HepG2 (cell line): ENCODE data around the gene SETD2. TPM values are rescaled to one million over a fixed set of nuclear protein-coding genes. Genes with fewer than 3 reads are reported as not detected.

ENCODE experiments used
- AKAP8 ChIP-seq: sonication (generic); formaldehyde crosslinking; IDR thresholded peaks from 2 replicates; pipeline ENCODE4 v1.5.1; 2020; ENCODE audit warnings: mild to moderate bottlenecking, missing genetic modification reagents
- EZH2 ChIP-seq: conservative IDR thresholded peaks from 2 replicates; pipeline ENCODE4 v1.6.1; 2012; ENCODE audit warnings: mild to moderate bottlenecking, low read depth, low read length, moderate library complexity
- HNRNPH1 ChIP-seq: fragments of 200-400 bp; formaldehyde crosslinking; optimal IDR thresholded peaks from 2 replicates; pipeline ENCODE3; 2017; ENCODE audit warnings: mild to moderate bottlenecking, low read depth, low read length
- MXI1 ChIP-seq: IDR thresholded peaks from 3 replicates; pipeline ENCODE4 v1.6.1; 2012; ENCODE audit warnings: low read depth, low read length, inconsistent platforms, borderline replicate concordance
- PAX8 ChIP-seq: sonication (generic); formaldehyde crosslinking; IDR thresholded peaks from 2 replicates; pipeline ENCODE4 v1.8.0; 2022; ENCODE audit warnings: mild to moderate bottlenecking, missing genetic modification reagents, borderline replicate concordance
- RFX5 ChIP-seq: IDR thresholded peaks from 2 replicates; pipeline ENCODE4 v1.6.1; 2011; ENCODE audit warnings: low read depth, low read length, improper control_type of control experiment
- ZBTB7B ChIP-seq: sonication (generic); formaldehyde crosslinking; IDR thresholded peaks from 2 replicates; pipeline ENCODE4 v1.4.0; 2020; ENCODE audit warnings: missing genetic modification reagents
- ZFP37 ChIP-seq: sonication (generic); formaldehyde crosslinking; IDR thresholded peaks from 2 replicates; pipeline ENCODE4 v1.4.0; 2020; ENCODE audit warnings: missing genetic modification reagents, borderline replicate concordance
- ZNF124 ChIP-seq: sonication (generic); formaldehyde crosslinking; IDR thresholded peaks from 2 replicates; pipeline ENCODE4 v1.4.0; 2020; ENCODE audit warnings: missing genetic modification reagents
- ZNF136 ChIP-seq: sonication (generic); formaldehyde crosslinking; IDR thresholded peaks from 2 replicates; pipeline ENCODE4 v1.8.1; 2022; ENCODE audit warnings: low read depth, mild to moderate bottlenecking, moderate library complexity, missing genetic modification reagents
- ZNF33B ChIP-seq: sonication (generic); formaldehyde crosslinking; IDR thresholded peaks from 2 replicates; pipeline ENCODE4 v1.5.1; 2020; ENCODE audit warnings: mild to moderate bottlenecking, missing genetic modification reagents
- ZNF619 ChIP-seq: sonication (generic); formaldehyde crosslinking; IDR thresholded peaks from 2 replicates; pipeline ENCODE4 v1.4.0; 2020; ENCODE audit warnings: mild to moderate bottlenecking, missing genetic modification reagents
- polyA plus RNA-seq, 8 experiments: library from polyadenylated mRNA; depleted of rRNA in 3 of 8; stranded (reverse) in 7 of 8; unstranded in 1 of 8; fragments of >200 nt; fragmentation: Illumina TruSeq in 4 of 8; extraction: Trizol in 4 of 8; gene quantifications; 2 replicates each; pipeline versions ENCODE4 v1.2.1 to v1.2.3, GENCODE V29; 2011 to 2016; ENCODE audit warnings: low read depth in 4 of 8, missing spikeins in 1 of 8, mixed read lengths in 1 of 8; ENCODE audit not compliant: insufficient read depth in 1 of 8
- total RNA-seq, 5 experiments: library from RNA; depleted of rRNA; stranded (reverse); fragments of >200 nt; fragmentation: Illumina TruSeq; extraction: Trizol; gene quantifications; 2 replicates each; pipeline ENCODE4 v1.2.3, GENCODE V29; 2016; ENCODE audit warnings: low read depth in 1 of 5
- TF ChIP-seq, protein P1 (sequence below): sonication (generic); formaldehyde crosslinking; IDR thresholded peaks from 2 replicates; pipeline ENCODE4 v1.8.1; 2023; ENCODE audit warnings: missing genetic modification reagents, mild to moderate bottlenecking, borderline replicate concordance
- TF ChIP-seq, protein P2 (sequence below): sonication (generic); formaldehyde crosslinking; IDR thresholded peaks from 2 replicates; pipeline ENCODE4 v1.8.1; 2023; ENCODE audit warnings: mild to moderate bottlenecking, moderate library complexity, missing genetic modification reagents
- TF ChIP-seq, protein P3 (sequence below): sonication (generic); formaldehyde crosslinking; IDR thresholded peaks from 2 replicates; pipeline ENCODE4 v1.8.0; 2022; ENCODE audit warnings: mild to moderate bottlenecking, missing genetic modification reagents, moderate library complexity
- TF ChIP-seq, protein P4 (sequence below): IDR thresholded peaks from 2 replicates; pipeline ENCODE4 v1.4.0; 2020; ENCODE audit warnings: mild to moderate bottlenecking, missing genetic modification reagents
- TF ChIP-seq, protein P5 (sequence below): sonication (generic); formaldehyde crosslinking; IDR thresholded peaks from 2 replicates; pipeline ENCODE4 v1.4.0; 2020; ENCODE audit warnings: mild to moderate bottlenecking, missing genetic modification reagents, borderline replicate concordance

The SETD2 gene
- total and polyA plus RNA-seq, 2 of the 13 experiments (the other 11 are each of a cell fraction or from before 2014, with no cell fraction given) = 14.2 to 24.2 TPM

DNA sequence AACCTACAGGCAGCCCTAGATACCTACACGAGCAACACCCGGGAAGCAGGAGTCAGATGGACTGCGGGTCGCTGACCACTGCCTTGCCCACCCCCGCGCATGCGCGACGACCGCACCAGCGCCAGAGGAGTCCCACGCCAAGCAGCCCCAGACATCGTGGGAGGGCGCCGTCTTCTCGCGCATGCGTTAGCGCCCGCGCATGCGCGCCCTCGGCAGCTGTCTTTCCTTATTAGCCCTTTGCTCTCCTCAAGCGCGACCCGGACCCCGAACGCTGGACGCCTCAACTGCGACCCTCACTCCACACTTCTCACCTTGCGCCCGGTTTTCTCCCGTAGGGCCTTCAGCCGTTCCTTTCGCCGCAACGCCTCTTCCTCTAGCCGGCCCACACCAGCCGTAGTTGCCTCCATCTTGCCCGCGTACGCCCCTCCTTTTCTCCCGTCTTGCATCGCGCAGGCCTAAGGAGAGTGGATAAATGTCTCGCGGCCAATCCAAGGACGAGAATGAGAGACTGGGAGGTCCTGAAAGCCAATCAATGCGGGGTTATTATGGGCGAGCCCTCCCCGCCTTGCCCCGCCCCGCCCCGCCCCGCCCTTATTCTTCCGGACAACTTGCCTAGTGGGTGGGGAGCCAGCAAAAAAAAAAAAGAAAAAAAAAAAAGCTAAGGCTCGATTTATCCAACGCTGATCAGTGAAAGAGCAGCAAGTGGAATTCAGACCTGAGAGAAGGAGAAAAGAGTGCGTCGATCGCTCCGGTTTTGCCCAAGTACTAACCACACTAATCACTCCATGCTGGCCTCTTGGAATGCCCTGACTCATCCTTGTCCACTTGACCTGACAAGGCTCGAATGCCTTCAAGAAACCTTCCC lies 187.4 kb downstream of the SETD2 start, which contains the start of gene CCDC12 (continued):
- TF ChIP-seq ZFP37 (CRISPR knock-in tag) = no peak
- TF ChIP-seq, protein P1, sequence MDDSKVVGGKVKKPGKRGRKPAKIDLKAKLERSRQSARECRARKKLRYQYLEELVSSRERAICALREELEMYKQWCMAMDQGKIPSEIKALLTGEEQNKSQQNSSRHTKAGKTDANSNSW = no peak
- TF ChIP-seq EZH2 = no peak
- no peak for TF ChIP-seq RFX5
- TF ChIP-seq ZNF33B (CRISPR knock-in tag) = no peak; the same call in 1 of the 2 replicates
- peak; percentile 87 for TF ChIP-seq HNRNPH1
- TF ChIP-seq, protein P2, sequence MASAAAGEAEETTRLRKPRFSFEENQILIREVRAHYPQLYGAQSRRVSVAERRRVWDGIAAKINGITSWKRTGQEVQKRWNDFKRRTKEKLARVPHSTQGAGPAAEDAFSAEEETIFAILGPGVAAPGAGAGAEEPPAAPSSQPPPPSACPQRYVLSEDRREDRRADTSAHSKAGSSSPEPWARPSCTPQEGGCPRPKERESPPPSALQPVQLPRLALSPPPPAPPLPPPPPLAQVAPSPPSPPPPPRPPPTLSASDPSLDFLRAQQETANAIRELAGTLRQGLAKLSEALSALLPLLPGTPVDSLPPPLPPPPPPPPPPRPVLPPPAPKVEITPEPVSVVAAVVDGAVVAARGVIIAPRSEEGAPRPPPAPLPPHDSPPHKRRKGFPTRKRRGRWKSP (CRISPR knock-in tag) = peak; percentile 70; the same call in 1 of the 2 replicates
- 0 out of 2 replicates have a peak, but pooled peaks have one; percentile 71 for TF ChIP-seq ZNF124 (CRISPR knock-in tag)
- no peak for TF ChIP-seq ZNF619 (CRISPR knock-in tag)
- no peak for TF ChIP-seq PAX8 (CRISPR knock-in tag)
- TF ChIP-seq ZNF136 (CRISPR knock-in tag) = 0 out of 2 replicates have a peak, but pooled peaks have one; percentile 17
- TF ChIP-seq, protein P3, sequence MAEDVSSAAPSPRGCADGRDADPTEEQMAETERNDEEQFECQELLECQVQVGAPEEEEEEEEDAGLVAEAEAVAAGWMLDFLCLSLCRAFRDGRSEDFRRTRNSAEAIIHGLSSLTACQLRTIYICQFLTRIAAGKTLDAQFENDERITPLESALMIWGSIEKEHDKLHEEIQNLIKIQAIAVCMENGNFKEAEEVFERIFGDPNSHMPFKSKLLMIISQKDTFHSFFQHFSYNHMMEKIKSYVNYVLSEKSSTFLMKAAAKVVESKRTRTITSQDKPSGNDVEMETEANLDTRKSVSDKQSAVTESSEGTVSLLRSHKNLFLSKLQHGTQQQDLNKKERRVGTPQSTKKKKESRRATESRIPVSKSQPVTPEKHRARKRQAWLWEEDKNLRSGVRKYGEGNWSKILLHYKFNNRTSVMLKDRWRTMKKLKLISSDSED = no peak
- peak; percentile 76; the same call in 1 of the 3 replicates for TF ChIP-seq MXI1
- TF ChIP-seq ZBTB7B (CRISPR knock-in tag) = 0 out of 2 replicates have a peak, but pooled peaks have one; percentile 50
- TF ChIP-seq, protein P4, sequence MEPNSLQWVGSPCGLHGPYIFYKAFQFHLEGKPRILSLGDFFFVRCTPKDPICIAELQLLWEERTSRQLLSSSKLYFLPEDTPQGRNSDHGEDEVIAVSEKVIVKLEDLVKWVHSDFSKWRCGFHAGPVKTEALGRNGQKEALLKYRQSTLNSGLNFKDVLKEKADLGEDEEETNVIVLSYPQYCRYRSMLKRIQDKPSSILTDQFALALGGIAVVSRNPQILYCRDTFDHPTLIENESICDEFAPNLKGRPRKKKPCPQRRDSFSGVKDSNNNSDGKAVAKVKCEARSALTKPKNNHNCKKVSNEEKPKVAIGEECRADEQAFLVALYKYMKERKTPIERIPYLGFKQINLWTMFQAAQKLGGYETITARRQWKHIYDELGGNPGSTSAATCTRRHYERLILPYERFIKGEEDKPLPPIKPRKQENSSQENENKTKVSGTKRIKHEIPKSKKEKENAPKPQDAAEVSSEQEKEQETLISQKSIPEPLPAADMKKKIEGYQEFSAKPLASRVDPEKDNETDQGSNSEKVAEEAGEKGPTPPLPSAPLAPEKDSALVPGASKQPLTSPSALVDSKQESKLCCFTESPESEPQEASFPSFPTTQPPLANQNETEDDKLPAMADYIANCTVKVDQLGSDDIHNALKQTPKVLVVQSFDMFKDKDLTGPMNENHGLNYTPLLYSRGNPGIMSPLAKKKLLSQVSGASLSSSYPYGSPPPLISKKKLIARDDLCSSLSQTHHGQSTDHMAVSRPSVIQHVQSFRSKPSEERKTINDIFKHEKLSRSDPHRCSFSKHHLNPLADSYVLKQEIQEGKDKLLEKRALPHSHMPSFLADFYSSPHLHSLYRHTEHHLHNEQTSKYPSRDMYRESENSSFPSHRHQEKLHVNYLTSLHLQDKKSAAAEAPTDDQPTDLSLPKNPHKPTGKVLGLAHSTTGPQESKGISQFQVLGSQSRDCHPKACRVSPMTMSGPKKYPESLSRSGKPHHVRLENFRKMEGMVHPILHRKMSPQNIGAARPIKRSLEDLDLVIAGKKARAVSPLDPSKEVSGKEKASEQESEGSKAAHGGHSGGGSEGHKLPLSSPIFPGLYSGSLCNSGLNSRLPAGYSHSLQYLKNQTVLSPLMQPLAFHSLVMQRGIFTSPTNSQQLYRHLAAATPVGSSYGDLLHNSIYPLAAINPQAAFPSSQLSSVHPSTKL (CRISPR knock-in tag) = peak; percentile 52
- TF ChIP-seq, protein P5, sequence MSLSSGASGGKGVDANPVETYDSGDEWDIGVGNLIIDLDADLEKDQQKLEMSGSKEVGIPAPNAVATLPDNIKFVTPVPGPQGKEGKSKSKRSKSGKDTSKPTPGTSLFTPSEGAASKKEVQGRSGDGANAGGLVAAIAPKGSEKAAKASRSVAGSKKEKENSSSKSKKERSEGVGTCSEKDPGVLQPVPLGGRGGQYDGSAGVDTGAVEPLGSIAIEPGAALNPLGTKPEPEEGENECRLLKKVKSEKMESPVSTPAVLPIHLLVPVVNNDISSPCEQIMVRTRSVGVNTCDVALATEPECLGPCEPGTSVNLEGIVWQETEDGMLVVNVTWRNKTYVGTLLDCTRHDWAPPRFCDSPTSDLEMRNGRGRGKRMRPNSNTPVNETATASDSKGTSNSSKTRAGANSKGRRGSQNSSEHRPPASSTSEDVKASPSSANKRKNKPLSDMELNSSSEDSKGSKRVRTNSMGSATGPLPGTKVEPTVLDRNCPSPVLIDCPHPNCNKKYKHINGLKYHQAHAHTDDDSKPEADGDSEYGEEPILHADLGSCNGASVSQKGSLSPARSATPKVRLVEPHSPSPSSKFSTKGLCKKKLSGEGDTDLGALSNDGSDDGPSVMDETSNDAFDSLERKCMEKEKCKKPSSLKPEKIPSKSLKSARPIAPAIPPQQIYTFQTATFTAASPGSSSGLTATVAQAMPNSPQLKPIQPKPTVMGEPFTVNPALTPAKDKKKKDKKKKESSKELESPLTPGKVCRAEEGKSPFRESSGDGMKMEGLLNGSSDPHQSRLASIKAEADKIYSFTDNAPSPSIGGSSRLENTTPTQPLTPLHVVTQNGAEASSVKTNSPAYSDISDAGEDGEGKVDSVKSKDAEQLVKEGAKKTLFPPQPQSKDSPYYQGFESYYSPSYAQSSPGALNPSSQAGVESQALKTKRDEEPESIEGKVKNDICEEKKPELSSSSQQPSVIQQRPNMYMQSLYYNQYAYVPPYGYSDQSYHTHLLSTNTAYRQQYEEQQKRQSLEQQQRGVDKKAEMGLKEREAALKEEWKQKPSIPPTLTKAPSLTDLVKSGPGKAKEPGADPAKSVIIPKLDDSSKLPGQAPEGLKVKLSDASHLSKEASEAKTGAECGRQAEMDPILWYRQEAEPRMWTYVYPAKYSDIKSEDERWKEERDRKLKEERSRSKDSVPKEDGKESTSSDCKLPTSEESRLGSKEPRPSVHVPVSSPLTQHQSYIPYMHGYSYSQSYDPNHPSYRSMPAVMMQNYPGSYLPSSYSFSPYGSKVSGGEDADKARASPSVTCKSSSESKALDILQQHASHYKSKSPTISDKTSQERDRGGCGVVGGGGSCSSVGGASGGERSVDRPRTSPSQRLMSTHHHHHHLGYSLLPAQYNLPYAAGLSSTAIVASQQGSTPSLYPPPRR (CRISPR knock-in tag) = no peak
- TF ChIP-seq AKAP8 = 0 out of 2 replicates have a peak, but pooled peaks have one; percentile 45
